ENCODE results near the gene CALHM2. TPM values are rescaled to one million over a fixed set of nuclear protein-coding genes. Genes with fewer than 3 reads are reported as not detected.

Gene CALHM2
- total RNA-seq, 1 donor from 2014 or later = 1.9 TPM

- Mint-ChIP-seq H3K4me3 (ENCODE audit: unreplicated experiment) (no peak overlapping the region), H3K27ac (ENCODE audit: unreplicated experiment) (no peak overlapping the region), H3K27me3 (ENCODE audit: unreplicated experiment) (peaks cover 41% of the 10 kb centered on the region), H3K9me3 (ENCODE audit: unreplicated experiment) (no peaks in the 10 kb centered on the region), H3K36me3 (ENCODE audit: unreplicated experiment) (no peaks in the 10 kb centered on the region), H3K4me1 (ENCODE audit: unreplicated experiment) (peaks cover 28% of the 10 kb centered on the region)
- TF ChIP-seq CTCF (IDR thresholded peaks at IDR 0.05) = no peak
- no peak for DNase-seq (ENCODE audit: extremely low spot score, unreplicated experiment)
These were observed 45.2 kb upstream of the CALHM2 start for GRCh38 chr10:103497161-103497915.

- Mint-ChIP-seq H3K4me3 (ENCODE audit: unreplicated experiment) (no peak overlapping the region), H3K4me1 (ENCODE audit: unreplicated experiment) (peaks cover 29% of the 10 kb centered on the region), H3K27me3 (ENCODE audit: unreplicated experiment) (peaks cover 32% of the 10 kb centered on the region), H3K27ac (ENCODE audit: unreplicated experiment) (no peak overlapping the region), H3K36me3 (ENCODE audit: unreplicated experiment) (no peaks in the 10 kb centered on the region), H3K9me3 (ENCODE audit: unreplicated experiment) (no peaks in the 10 kb centered on the region)
- no peak for TF ChIP-seq CTCF (IDR thresholded peaks at IDR 0.05)
- no peak for DNase-seq (ENCODE audit: extremely low spot score, unreplicated experiment)
These were observed 43.2 kb upstream of the CALHM2 start for GRCh38 chr10:103495321-103495720.

- peaks cover 21% of the 10 kb centered on the region for H3K27me3 Mint-ChIP-seq (ENCODE audit: unreplicated experiment)
- H3K4me1 Mint-ChIP-seq (ENCODE audit: unreplicated experiment) = peaks cover 31% of the 10 kb centered on the region
- H3K9me3 Mint-ChIP-seq (ENCODE audit: unreplicated experiment) = no peaks in the 10 kb centered on the region
- no peaks in the 10 kb centered on the region for H3K36me3 Mint-ChIP-seq (ENCODE audit: unreplicated experiment)
- TF ChIP-seq CTCF (IDR thresholded peaks at IDR 0.05) = no peak
- peak overlapping the region; percentile 71 for H3K4me3 Mint-ChIP-seq (ENCODE audit: unreplicated experiment)
- no peak for DNase-seq (ENCODE audit: extremely low spot score, unreplicated experiment)
- H3K27ac Mint-ChIP-seq (ENCODE audit: unreplicated experiment) = no peak overlapping the region
These were observed 42.0 kb upstream of the CALHM2 start for GRCh38 chr10:103493916-103494877.

GRCh38 chr10:103493362-103493915 is 41.3 kb upstream of the CALHM2 start, which contains the start of gene NEURL1:
NEURL1 (plus strand) TSS chr10:103493705; CDS start chr10:103494388, 683 bp downstream.
- no peaks in the 10 kb centered on the region for H3K36me3 Mint-ChIP-seq (ENCODE audit: unreplicated experiment)
- H3K27ac Mint-ChIP-seq (ENCODE audit: unreplicated experiment) = peak within 1 kb of the TSS; percentile 90
- H3K4me3 Mint-ChIP-seq (ENCODE audit: unreplicated experiment) = peak within 1 kb of the TSS; percentile 75
- DNase-seq (ENCODE audit: extremely low spot score, unreplicated experiment) = no peak
- H3K4me1 Mint-ChIP-seq (ENCODE audit: unreplicated experiment) = peaks cover 31% of the 10 kb centered on the region
- H3K9me3 Mint-ChIP-seq (ENCODE audit: unreplicated experiment) = no peaks in the 10 kb centered on the region
- peaks cover 21% of the 10 kb centered on the region for H3K27me3 Mint-ChIP-seq (ENCODE audit: unreplicated experiment)
- TF ChIP-seq CTCF (IDR thresholded peaks at IDR 0.05) = no peak

Data from osteocyte (in vitro differentiated cells).